HG03378 (cell line): ENCODE results near the gene ZSWIM3.
"Not testable (repeated sequence)": the region's sequence is repeated elsewhere in the genome, so short reads cannot be mapped to it uniquely, and the experiment has no call there.

Experiments used
- ATAC-seq: cut with Tn5 transposase; IDR thresholded peaks from one replicate; pipeline ENCODE4 v1.9.1; 2021; ENCODE audit warnings: mild to moderate bottlenecking, moderate library complexity; ENCODE audit not compliant: unreplicated experiment

ZSWIM3 gene

DNA sequence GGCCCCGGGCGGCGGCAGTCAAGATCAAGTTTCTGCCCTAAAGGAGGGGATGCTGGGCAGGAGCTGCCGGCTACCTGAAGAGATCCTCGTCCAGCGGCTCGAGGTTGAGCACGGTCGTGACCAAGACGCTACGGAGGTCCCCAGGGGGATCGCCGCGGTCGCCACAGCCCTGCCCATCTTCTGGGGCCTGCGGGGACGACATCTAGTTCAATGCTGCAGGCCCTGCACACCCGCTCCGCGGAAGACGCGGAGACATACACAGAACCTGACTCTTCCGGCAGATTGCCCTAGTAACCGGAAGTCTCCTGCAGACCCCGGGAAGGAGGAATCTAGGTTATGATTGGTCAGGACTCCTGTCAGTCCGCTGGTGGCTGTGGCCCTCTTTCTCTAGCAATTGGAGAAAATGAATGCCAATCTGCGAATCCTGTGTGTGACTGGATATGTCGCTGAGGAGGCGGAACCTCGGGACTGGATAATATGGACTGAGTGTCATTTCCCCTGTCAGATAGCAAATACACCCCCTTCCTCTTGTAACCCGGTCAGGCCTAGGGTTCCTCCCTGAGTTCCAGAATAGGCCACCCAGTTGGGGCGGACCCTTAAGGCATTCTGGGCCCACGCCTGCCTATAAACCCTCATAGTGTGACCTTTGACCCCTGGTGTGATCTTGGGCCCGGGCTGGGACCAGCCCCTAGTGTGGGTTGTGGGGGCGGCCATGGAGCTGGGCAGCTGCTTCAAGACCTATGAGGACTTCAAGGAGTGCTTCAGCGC, at the start of gene ZSWIM3, which contains the start of gene ACOT8:
TSS of gene ZSWIM3 (plus strand) at position 501 of the 768 bp plus-strand sequence. CDS start at position 713, 212 bp downstream.
TSS of gene ACOT8 (minus strand) at position 279 of the 768 bp plus-strand sequence. CDS start at position 202, 77 bp downstream.
- ATAC-seq = peak; percentile 95

DNA sequence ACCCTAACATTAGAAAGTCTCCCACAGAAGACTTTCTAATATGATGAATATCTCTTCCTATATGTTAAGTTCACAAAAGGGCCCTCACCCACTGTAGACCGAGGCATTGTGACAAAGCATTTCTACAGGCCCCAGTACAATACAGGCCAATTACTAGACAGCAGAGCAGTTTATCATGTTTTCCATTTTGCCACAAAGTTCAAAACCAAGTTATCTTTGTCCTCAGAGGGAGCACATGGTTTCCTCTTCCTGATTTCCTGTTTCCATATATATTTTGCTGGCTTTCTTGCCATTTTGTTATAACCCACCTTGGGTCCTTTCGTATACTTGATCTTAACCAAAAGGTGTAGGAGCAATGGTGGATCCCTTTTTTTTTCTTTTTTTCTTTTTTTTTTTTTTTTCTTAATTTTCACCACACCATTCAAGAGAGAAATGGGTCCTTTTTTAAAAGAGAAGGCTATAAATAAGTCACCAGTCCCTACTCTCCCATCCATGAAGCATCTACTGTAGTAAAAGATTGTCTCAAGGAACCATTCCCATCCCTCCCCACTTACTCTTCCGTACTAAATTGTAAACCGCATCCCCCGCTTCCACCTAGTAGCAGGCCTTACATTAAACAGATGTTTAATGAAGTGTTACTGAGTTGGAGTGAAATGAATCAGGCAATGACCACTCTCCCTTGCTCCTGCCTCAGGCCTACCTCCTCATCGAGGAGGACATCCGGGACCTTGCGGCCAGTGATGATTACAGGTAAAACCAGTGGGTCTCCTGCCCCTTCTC, 47.0 kb upstream of the ZSWIM3 start:
- no peak for ATAC-seq

DNA sequence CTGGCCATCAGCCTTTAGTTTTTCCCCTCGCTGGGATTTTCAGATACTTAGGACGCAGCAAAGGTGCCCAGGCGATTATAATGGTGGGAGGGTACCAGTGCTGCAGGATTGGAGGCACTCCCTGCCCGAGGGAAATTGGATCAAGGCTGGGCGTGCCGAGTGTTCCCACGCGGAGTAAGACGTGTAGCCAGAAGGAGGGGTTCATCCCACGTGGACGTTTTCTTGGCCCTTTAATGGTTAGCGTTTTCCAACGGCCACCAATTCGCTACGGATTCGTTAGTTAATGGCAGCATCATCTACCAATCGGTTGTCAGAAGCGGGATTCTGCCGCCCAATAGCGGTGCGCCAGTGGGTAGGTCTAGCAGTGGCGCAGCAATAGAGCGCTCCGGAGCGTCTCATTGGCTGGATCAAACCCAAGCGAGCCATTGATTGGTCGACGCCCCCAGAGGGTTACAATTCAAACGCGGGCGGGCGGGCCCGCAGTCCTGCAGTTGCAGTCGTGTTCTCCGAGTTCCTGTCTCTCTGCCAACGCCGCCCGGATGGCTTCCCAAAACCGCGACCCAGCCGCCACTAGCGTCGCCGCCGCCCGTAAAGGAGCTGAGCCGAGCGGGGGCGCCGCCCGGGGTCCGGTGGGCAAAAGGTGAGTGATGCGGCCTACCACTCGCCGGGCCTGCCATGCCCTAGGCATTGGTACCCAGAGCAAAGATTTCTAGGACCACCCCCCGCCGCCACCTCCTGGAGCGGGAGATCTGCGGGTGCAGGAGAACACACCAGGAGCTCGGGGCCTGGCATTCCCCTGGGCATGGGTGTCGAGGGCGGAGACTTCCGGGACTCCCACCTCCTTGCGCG, 45.0 kb upstream of the ZSWIM3 start, which contains the start of gene UBE2C:
TSS of gene UBE2C (plus strand) at position 488 of the 849 bp plus-strand sequence. CDS start at position 540, 52 bp downstream.
- ATAC-seq = peak; percentile 95

DNA sequence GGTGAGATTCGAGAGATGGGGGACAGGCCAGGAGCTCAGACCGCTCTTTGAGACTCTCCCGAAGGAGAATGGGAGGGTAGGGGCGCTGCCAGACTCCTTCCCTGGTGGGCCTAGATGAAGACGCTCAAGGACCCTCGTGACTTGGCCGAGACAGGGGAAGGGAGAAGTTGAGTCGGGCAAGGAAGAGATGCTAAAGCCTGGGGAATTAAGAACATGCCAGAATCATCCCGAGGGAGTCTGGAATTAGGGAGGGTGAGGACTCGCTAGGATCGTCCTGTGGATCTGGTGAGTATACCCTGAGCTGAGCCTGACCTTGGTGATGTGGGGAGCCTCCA, 44.4 kb upstream of the ZSWIM3 start:
- ATAC-seq = no peak

DNA sequence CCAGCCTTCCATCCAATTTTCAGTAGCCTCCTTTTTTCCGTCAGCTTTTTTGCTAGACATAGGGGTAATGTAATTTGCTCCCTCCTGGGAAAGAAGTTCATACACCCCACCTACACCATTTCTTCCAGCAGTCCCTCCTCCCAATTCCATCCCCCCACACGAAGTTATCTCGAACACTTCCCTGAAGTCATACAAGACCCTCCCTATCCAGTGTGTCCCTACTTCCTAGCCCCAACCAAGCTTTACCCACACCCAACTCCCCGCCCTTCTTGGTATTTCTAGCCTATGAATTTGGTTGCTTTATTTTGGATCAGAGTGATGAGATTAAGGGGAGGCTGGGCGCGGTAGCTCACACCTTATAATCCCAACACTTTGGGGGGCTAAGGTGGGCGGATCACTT, 43.9 kb upstream of the ZSWIM3 start:
- ATAC-seq = no peak

DNA sequence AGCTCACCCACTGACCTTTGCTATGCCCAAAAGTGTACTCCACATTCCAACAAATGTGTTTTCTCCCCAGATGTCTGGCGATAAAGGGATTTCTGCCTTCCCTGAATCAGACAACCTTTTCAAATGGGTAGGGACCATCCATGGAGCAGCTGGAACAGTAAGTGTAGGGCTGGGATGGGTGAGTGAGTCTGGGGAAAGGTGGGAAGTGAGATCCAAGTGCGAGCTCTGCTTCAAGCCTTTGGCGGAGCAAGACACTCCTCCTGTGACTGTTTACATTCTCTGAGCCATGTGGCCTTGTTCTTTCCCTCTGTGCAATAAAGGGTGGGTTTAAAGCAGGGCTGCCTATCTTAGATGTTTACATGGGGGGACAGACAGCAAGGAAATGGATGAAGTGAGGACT, 43.1 kb upstream of the ZSWIM3 start:
- ATAC-seq = no peak

DNA sequence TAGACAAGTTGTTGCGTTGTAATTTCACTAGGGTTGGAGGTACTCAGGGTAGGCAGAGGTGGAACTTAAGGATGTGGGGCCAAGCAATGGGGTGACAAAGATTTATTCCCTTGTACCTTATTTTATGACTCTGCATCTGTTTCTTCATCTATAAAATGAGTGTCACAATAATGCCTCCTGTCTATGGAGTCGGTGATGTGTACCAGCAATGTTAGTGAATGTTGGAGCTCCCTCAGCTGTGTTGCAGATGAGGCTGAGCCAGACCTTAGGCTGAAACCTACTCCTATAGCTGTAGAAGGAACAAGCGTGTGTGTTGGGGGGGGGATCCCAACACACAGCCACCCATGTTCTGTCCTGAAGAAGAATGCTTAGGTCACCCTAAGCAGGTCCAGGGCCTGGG, 40.5 kb upstream of the ZSWIM3 start:
- no peak for ATAC-seq

DNA sequence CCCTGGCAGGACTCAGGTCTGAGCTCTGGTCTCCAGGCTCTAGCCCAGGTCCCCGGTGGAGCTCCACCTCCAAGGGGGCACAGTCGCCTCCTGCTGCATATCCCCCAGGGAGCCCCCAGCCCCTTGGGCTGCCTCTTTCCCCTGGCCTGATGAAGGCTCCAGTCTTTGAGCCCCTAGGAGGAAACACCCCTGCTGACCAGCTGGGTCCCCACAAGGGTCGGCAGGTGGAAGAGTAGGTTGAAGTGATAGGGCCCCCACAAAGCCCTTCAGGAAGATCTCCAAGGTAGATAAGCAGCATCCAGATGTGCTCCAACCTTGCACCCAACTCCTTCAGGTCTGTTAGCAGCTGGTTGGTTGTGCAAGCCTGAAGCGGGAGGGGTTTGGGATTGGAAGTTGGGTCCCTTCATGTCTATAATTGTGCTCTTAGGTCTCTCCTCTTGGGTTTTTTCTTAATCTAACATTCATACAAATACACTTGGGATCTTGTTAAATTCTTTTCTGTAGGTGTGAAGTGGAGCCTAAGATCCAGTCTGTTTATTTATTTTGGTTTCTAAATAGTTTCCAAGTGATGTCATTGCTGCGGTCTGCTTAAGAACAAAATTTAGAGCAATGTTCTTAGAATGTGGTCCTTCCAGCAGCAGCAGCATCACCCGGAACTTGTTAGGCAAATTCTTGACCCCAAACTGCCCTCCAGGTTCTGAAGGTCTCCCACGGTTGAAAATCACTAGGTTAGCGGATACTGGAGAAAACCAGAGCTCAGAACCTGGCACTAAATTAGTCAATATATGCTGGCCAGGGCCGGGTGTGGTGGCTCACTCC, 39.8 kb upstream of the ZSWIM3 start:
- no peak for ATAC-seq

DNA sequence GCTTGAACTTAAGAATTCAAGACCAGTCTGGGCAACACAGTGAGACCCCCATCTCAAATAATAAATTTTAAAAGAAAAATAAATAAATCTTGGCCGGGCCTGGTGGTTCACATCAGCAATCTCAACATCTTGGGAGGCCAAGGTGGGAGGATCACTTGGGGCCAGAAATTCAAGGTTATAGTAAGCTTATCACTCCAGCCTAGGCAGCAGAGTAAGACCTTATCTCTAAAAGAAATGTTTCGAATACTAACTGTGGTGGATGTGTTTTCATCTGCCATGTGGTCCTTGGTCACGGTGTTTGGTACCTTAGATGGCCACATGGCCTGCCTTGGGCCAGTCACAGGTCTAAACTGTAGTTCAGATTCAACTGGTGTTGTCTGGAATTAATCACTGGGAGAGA, 39.2 kb upstream of the ZSWIM3 start:
- no peak for ATAC-seq

DNA sequence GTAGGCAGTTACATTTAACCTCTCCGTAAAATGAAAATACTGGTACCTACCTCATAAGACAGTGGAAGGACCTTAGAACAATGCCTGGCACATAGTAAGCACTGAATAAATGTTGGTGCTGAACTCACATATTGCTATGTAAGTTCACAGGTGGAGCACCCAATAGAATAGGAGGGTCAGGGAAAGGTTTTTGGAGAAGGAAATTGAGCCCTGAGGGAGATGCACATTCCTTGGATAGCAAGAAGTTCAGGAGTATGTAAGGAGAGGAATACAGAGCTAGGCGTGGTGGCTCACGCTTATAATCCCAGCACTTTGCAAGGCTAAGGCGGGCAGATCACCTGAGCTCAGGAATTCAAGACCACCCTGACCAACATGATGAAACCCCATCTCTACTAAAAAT, 37.9 kb upstream of the ZSWIM3 start:
- ATAC-seq = no peak

DNA sequence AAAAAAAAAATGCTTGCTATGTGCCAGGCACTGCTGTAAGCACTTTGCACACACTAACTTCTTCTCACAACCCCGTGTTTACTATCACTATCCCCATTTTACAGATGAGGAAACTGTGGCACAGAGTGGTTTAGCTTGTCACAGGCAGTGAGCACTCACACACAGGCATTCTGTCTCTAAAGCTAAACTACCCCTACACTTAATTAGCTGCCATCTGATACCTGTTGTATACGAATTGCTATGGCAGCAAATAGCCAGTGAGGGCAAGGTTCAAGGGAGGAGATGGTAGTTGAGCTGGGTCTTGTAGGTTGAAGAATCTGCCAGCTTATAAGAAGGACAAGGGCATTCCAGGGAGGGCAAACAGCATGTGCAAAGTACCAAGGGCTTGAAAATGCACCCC, 35.5 kb upstream of the ZSWIM3 start:
- no peak for ATAC-seq

DNA sequence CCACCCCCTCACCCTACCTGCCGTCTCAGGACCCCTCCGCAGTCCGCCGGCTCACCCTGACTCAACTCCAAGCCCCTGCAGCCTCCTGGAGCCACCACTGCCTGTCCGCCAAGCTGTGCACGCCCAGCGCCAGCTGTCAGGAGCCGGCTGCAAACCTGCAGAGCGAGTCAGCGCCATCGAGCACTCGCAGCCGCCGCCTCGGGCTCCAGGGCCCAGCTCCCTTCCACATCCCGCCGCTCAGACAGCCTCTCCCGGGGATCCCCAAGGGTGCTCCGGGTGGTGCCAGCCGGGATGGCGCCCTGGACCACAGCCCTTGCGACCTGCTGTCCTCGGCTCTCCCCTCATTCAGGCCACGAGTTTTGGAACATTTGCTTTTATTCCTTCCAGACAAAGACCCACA, 34.6 kb upstream of the ZSWIM3 start:
- ATAC-seq = no peak

DNA sequence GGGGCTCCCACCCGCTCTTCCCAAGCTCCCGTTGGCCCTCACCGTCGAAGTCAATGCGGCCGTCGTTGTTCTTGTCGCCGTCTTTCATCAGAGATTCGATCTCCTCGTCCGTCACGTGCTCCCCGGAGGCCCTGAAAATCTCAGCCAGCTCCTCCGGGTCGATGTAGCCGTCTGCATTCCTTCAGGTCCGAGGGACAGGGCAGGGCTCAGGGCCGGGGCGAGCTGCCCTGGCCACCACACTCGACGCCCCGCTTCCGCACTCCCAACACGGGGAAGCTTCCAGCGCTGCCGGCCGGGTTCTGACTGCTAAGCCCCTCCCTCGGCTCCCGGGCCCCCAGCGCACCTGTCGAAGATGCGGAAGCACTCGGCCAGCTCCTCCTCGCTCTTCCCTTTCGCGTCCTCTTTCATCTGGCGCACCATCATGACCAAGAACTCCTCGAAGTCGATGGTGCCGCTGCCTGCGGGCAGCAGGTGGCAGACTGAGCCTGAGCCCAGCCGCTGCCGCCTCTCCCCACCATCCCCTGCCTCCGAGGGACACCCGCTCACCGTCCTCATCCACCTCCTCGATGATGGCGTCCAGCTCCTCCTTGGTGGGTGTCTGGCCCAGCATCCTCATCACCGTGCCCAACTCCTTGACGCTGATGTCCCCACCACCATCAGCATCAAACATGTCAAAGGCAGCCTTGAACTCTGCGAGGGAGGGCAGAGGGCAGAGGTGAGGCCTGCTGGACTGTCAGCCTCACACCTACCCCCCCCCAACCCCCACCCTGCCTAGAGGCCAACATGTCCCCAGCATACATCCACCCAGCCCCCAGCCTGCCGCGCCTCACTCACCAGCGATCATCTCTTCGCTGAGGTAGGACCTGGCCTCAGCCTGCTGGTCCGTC, 33.2 kb upstream of the ZSWIM3 start:
- ATAC-seq = no peak

DNA sequence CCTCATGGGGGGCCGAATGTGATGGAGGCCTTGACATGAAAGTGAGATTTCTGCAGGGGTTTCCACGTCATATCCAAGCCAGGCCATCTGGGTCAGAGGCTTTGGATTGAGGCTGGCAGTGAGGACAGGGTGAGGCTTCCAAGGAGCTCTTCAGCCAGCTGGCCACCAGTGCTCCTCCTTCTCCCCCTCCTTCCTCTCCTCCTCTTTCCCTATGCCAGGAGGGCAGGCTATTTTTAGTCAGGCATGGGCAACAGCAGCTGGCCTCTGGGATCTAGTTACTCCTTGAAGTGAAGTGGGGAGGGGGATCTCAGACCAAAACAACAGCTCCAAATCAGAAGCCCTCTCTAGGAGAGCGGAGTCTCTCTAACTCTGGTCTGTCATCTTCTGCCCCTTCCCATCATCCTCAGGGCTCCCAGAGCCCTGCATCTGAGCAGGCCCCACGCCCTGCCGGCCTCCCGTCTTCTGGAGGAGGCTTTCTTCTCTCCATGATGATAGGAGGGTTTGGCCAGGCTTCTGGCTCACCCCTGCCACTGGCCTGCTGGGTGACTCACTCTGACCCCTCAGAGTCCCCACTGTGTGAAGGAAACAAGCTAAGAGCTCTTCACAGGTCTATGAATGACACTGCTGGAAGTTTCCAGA, 30.9 kb upstream of the ZSWIM3 start:
- no peak for ATAC-seq

DNA sequence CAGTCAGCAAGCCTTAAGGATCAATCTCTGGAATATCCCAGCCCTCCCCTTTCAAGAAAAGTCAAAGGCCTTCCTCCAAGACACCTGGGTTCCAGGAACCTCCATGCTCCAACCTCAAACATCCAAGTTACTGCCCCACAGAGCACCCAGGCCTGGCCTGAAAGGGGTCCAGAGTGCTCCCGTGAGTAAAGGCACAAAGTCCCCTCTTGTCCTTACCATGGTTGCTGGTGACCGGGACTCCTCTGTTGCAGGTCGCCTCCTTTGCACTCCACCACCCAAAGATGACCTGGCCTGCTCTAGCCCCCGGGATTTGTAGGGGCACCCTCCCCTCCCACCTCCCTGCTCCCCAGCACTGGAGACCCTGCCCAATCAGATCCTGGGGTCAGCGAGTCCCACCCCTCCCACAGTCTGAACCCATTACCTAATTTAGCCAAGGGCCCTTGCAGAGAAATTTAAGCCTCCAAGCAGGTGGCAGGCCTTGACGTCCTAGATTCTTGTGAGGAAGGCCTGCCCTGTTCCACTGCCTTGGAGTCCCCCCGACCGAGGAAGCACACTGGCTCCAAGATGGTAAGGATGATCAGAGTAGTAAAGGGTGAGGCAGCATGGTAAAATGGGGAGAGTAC, 30.3 kb upstream of the ZSWIM3 start, which contains the start of gene TNNC2:
TSS of gene TNNC2 (minus strand) at position 283 of the 623 bp plus-strand sequence. CDS start at position 219, 64 bp downstream.
- no peak for ATAC-seq

DNA sequence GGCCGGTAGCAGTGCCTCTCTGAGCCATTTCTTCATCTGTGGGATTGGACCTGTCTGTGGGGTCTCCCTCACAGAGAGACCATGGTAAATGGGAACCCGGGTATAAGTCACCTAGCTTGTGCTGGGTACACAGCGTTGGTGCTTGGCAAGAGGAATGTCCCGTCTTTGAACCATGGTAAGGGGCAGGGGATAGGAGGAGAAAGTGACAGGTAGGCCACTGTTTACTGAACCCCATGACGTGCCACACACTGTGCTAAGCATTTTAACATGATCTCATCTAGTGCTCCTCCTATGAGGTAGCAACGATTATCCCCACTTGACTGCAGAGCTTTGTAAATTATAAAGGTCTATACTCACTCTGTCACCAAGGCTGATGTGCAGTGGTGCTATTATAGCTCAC, 29.7 kb upstream of the ZSWIM3 start:
- no peak for ATAC-seq

DNA sequence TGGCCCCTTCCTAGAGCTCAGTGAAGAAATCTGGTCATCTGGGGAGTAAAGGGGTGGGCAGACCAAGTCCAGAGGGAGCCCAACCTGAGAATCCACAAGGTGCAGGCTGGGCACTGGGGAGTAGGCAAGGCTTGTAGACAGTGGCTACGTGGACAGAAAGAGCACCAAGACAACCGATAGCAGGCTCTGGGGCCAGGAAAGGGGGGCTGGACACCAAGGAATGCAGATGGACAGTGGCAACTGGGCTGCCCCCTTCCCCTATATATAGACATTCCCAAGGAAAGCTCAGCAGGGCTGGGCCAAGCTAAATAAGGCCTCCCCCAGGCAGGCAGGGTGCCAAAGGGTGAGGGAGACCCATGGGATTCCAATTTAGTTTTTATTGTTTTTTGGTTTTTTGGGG, 28.8 kb upstream of the ZSWIM3 start:
- no peak for ATAC-seq

DNA sequence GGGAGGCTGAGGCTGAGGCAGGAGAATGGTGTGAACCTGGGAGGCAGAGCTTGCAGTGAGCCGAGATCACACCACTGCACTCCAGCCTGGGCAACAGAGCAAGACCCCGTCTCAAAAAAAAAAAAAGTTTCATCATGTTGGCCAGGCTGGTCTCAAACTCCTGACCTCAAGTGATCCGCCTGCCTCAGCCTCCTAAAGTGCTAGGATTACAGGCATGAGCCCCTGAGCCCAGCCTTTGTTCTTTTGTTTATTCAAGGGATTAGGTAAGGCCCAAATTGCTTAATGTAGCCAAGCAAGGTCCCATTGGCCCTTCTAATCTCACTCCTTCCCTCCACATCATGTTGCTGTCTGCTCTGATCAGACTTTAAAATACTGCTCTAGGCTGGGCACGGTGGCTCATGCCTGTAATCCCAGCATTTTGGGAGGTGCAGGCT, 27.7 kb upstream of the ZSWIM3 start:
- not testable (repeated sequence) for ATAC-seq
